Measurements from ENCODE around the gene PIM1. TPM values are rescaled to one million over a fixed set of nuclear protein-coding genes. Genes with fewer than 3 reads are reported as not detected.

The PIM1 gene
- total RNA-seq, 1 donor from 2014 or later, result 50.9 TPM

DNA sequence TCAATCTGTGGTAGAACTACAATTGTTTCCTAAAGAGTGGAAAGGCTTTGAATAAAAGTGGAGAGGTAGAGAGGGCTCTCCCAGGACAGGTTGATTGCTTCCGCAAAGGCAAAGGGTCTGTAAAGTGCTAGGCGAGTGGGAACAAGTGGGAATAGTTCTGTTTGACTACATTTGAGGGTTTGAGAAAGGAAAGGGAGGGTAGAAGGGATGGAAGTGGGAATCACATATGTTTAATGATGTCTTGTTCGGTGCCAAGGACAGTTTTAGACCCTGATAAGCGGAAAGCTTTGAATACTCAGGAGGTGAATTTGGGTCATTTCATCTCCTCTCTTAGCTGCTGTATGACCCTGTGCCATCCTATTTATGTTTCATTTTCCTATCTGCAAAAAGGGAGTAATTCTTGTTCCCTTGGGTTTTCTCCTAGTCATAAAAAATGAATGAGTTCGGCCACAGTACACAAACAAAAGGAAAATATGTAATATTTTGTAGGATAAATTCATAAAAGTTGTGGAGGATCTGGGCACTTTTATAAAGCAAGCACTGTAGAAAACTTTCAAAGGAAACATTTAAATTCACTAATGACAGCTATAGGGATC lies 1.7 kb upstream of the PIM1 start:
- intact Hi-C loops (cut with DNase I), result no loop called here
- DNase-seq (ENCODE audit: low spot score), result peak; percentile 3
- no peak for ATAC-seq

DNA sequence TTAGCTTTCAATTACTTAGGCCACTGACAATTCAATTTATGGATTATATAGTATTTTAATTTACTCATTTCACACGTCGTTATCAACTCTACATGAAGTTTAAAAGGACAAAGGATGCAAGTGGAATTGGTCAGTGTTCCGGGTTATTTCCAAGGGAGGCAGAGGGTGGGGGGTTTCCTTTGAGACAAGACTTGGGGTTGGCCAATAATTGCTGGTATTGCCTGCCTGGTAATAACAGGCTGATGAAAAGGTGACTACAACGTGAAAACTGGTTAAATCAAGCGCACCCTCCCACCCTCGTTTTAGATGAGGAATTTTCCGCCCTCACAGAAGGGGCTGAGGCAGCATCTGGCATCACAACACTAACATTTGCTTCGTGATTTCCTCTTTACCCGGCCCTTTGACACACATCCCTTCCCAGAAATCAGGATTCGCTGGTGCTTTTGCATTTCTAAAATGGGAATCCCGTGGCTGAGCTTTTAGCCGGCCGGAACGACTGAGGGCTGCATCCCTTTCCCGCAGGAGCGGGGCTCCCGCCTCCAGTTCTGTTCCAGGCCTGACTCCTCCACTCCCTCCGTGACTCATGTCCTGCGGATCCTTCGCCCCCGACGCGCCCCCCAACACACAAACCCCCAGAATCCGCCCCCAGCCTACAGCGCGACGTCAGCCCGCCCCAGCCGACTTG lies 999 bp upstream of the PIM1 start:
- ATAC-seq (peak; percentile 59), DNase-seq (ENCODE audit: low spot score) (no peak)
- intact Hi-C loops (cut with DNase I), result no loop called here

DNA sequence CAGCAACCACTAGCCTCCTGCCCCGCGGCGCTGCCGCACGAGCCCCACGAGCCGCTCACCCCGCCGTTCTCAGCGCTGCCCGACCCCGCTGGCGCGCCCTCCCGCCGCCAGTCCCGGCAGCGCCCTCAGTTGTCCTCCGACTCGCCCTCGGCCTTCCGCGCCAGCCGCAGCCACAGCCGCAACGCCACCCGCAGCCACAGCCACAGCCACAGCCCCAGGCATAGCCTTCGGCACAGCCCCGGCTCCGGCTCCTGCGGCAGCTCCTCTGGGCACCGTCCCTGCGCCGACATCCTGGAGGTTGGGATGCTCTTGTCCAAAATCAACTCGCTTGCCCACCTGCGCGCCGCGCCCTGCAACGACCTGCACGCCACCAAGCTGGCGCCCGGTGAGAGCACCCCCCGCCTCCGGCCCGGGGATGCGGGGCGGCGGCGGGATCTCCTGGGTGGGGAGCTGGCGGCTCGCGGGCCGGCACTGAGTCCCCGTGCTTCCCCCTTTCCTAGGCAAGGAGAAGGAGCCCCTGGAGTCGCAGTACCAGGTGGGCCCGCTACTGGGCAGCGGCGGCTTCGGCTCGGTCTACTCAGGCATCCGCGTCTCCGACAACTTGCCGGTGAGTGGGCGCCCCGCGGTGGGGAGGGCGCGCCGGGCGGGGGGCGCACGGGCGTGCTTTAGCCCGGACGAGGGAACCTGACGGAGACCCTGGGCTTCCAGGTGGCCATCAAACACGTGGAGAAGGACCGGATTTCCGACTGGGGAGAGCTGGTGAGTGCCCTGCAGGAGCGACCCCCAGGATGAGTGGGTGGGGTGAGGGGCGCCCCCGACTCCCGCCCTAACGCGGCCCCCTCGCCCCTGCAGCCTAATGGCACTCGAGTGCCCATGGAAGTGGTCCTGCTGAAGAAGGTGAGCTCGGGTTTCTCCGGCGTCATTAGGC lies 585 bp downstream of the PIM1 start:
- intact Hi-C loops (cut with DNase I), result loop anchor here (5.0 kb wide), 1 partner anchor 118 kb away; no protein-coding TSS in a partner anchor
- ATAC-seq (no peak), DNase-seq (ENCODE audit: low spot score) (peak; percentile 71)

DNA sequence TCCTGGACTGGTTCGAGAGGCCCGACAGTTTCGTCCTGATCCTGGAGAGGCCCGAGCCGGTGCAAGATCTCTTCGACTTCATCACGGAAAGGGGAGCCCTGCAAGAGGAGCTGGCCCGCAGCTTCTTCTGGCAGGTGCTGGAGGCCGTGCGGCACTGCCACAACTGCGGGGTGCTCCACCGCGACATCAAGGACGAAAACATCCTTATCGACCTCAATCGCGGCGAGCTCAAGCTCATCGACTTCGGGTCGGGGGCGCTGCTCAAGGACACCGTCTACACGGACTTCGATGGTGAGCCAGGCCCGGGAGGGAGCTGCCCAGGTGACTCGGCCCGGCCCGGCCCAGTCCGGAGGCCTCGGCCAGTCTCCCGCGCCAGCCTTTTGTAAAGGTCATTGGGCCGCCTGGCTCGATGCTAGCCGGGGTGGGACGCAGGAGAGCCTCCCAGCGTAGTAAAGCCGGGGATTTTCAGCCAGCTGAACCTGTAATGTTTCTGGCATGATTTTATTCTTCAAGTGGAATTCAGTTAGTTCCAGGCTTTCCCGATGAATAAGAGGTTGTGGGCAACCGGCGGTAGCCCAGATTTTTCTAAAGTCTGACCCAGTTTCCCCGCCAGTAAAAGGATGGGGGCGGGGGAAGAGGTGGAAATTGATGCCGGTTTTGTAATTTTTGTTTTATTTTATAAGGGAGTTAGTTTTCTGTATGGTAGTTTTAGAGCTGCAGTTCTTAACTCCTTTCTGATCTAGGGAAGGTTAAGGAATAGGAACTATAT lies 1.4 kb downstream of the PIM1 start:
- intact Hi-C loops (cut with DNase I), result loop anchor here (5.0 kb wide), 1 partner anchor 119 kb away; no protein-coding TSS in a partner anchor
- peak; percentile 44 for ATAC-seq
- peak; percentile 78 for DNase-seq (ENCODE audit: low spot score)

DNA sequence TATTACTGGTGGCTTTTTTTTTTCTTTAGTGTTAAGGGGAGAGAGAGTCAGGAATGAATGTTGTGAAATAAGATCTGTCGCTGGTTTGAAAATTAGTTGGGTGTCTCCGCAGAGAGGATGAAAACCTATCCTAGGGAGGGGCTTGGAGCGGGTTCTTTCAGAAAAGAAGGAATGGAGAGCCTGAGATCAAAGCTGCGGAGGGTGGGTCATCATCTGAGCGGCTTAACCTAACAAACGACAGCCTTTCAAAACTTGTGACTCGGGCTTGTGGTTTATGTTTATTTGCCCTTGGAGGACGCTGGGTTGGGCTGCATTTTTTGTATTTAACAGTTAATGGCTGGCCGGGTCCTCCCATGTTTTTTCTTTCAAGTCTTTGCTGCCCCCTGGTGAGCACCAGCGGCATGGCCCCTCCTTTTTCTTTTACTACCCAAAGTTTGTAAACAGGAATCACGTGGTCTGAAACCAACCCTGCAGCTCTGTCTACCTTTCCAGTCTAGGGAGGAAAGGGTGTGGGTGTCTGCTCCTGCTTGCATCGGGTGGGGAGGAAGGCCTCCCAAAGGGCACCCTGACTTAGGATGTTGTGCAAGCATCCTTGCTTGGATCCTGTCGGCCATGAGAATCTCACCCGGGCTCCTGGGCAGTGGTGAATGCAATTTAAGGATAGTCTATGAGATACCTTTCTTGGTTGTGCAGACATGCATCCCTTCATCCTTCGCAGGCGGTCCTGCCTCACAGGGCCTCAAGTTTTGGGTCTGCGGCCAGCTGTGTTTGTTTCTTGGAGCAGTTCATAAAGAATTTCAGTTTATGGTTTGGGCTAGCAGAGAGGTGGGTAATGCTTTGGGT lies 2.2 kb downstream of the PIM1 start:
- intact Hi-C loops (cut with DNase I), result loop anchor here (5.0 kb wide), 1 partner anchor 120 kb away; no protein-coding TSS in a partner anchor
- peak; percentile 91 for DNase-seq (ENCODE audit: low spot score)
- ATAC-seq, result peak; percentile 43

DNA sequence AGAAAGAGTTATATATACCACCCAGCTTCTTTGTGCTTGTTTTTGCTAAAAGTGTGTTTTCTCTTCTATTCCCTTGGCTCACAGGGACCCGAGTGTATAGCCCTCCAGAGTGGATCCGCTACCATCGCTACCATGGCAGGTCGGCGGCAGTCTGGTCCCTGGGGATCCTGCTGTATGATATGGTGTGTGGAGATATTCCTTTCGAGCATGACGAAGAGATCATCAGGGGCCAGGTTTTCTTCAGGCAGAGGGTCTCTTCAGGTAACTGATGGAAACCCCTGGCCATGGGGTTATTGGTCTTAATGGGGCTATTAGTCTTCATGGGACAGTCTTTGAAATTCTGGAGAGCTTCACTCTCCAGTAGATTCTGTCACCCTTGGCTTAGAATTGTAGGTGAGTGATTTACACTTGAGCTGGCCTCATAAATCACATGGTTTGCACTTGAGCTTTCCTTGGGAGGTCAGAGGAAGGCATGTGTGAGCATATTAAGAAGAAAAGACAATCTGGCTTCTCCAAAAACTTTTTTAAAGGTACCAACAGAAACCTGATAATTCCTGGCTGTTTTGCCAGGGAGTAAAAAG lies 3.0 kb downstream of the PIM1 start:
- intact Hi-C loops (cut with DNase I), result loop anchor here (5.0 kb wide), 1 partner anchor 121 kb away; no protein-coding TSS in a partner anchor
- ATAC-seq (no peak), DNase-seq (ENCODE audit: low spot score) (no peak)

DNA sequence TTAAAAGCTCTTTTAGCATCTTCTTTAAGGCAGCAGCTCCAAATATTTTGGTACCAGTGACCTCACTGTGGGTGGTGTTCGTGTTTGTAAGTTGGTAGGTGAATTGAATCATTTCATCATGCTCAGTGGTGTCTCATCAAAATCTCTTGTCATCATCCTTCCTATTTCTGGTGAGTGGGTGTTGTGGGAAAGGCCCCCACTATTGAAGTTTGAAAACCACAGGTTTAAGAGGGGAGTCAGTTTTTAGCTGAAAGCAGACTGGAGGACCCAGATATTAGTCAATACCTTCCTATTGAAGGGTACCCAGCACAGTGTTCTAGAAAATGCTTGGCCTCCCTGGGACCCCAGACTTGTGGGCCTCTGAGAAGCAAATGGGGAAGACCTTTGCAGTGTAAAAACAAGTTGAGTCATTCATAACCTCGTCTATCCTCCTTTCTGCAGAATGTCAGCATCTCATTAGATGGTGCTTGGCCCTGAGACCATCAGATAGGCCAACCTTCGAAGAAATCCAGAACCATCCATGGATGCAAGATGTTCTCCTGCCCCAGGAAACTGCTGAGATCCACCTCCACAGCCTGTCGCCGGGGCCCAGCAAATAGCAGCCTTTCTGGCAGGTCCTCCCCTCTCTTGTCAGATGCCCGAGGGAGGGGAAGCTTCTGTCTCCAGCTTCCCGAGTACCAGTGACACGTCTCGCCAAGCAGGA lies 3.7 kb downstream of the PIM1 start:
- DNase-seq (ENCODE audit: low spot score) (no peak), ATAC-seq (no peak)
- intact Hi-C loops (cut with DNase I), result loop anchor here (5.0 kb wide), 1 partner anchor 121 kb away; no protein-coding TSS in a partner anchor

DNA sequence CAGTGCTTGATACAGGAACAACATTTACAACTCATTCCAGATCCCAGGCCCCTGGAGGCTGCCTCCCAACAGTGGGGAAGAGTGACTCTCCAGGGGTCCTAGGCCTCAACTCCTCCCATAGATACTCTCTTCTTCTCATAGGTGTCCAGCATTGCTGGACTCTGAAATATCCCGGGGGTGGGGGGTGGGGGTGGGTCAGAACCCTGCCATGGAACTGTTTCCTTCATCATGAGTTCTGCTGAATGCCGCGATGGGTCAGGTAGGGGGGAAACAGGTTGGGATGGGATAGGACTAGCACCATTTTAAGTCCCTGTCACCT lies 4.2 kb downstream of the PIM1 start:
- ATAC-seq (no peak), DNase-seq (ENCODE audit: low spot score) (no peak)
- intact Hi-C loops (cut with DNase I), result loop anchor here (5.0 kb wide), 1 partner anchor 122 kb away; no protein-coding TSS in a partner anchor

DNA sequence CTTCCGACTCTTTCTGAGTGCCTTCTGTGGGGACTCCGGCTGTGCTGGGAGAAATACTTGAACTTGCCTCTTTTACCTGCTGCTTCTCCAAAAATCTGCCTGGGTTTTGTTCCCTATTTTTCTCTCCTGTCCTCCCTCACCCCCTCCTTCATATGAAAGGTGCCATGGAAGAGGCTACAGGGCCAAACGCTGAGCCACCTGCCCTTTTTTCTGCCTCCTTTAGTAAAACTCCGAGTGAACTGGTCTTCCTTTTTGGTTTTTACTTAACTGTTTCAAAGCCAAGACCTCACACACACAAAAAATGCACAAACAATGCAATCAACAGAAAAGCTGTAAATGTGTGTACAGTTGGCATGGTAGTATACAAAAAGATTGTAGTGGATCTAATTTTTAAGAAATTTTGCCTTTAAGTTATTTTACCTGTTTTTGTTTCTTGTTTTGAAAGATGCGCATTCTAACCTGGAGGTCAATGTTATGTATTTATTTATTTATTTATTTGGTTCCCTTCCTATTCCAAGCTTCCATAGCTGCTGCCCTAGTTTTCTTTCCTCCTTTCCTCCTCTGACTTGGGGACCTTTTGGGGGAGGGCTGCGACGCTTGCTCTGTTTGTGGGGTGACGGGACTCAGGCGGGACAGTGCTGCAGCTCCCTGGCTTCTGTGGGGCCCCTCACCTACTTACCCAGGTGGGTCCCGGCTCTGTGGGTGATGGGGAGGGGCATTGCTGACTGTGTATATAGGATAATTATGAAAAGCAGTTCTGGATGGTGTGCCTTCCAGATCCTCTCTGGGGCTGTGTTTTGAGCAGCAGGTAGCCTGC lies 4.8 kb downstream of the PIM1 start:
- ATAC-seq (no peak), DNase-seq (ENCODE audit: low spot score) (no peak)
- intact Hi-C loops (cut with DNase I), result loop anchor here (5.0 kb wide), 1 partner anchor 122 kb away; no protein-coding TSS in a partner anchor

DNA sequence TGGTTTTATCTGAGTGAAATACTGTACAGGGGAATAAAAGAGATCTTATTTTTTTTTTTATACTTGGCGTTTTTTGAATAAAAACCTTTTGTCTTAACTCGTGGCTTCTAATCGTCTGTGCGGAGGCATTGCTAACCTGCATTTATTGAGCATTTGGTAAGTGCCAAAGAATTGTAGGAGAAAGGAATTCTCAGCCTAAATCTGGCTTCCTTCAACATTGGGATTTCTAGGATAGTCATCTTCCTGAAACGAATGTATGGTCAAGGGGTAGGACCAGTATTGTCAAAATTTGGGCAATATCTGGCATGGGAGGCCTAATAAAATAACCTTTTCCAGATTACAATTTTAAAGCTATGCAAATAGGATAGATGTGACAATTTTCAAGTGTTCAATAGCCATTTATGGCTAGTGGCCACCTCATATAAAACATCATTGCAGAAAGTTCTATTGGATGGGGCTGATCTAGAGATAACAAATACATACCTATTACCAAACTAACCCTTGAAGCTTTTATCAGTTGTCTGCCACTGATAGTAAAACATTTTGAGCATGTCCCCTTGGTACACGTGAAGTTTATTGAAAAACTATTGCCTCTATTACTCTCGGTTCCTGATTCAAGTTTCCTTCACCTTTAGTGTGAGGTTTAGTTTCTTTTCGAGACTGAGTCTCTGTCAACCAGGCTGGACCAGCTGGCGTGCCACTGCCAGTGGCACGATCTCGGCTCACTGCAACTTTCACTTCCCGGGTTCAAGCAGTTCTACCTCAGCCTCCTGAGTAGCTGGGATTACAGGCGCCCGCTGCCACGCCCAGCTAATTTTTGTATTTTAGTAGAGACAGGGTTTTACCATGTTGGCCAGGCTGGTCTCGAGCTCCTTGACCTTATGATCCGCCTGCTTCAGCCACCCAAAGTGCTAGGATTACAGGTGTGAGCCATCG lies 5.6 kb downstream of the PIM1 start:
- DNase-seq (ENCODE audit: low spot score), result no peak
- intact Hi-C loops (cut with DNase I), result no loop called here
- ATAC-seq, result no peak

DNA sequence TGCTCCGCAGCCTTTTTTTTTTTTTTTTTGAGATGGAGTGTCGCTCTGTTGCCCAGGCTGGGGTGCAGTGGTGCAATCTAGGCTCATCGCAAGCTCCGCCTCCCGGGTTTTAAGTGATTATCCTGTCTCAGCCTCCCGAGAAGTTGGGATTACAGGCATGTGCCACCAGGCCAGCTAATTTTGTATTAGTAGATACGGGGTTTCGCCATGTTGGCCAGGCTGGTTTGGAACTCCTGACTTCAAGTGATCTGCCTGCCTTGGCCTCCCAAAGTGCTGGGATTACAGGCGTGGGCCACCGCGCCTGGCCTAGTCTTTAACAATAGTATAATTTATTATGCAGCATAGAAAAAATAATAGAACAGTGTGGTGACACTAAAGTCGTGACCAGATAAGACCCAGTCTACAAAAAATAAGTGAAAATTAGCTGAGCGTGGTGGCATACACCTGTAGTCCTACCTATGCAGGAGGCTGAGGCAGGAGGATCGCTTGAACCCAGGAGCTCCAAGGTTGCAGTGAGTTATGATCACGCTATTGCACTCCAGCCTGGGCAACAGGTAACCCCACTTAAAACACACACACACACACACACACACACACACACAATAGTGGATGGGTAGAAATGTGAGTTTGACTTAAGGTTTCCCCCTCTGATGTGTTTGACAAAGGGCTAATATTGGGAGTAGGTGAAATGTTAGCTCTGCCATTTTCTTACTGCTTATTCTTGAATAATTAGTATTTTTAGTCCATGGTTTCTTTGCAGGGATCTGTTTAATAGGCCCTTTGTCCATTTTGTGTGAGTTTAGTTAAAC lies 6.5 kb downstream of the PIM1 start:
- DNase-seq (ENCODE audit: low spot score) (no peak), ATAC-seq (no peak)
- intact Hi-C loops (cut with DNase I), result no loop called here

DNA sequence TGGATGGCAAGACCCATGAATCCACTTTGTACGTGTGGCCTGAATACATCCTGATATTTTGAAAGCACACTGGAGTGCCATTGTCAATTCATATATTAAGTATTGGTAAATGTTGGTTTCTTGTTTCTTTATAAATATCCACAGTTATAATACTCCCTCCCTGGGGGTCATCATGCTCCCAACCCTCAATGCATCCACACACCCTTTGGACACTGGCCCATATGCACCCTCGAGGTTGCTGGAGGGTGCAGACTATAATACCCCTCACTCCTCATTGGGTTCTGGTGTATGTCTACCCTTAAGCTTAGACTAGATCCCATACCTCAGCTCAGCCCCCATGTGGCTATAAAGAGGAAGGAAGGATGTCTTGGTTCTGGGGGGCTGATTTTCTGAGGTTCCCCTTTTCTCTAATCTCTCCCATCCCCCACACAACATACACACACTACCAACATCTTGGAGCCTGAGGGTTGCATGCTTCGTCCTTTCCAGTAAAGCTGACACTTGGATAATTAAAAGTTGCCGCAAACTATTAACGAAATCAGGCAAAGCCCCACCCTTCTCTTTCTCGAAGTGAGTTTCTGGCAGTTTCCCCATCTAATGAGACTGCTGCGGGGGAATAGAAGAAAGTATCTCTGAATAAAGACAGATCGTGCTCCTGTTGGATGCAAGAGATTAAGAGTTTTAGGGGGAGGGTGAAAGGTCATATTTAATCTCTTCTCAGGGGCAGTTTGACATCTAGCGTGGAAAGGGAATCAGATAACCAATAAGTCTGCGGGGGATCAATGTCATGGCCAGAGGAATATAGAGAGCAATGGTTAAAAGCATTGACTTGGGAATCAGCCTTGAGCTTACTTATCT lies 7.4 kb downstream of the PIM1 start:
- intact Hi-C loops (cut with DNase I), result no loop called here

DNA sequence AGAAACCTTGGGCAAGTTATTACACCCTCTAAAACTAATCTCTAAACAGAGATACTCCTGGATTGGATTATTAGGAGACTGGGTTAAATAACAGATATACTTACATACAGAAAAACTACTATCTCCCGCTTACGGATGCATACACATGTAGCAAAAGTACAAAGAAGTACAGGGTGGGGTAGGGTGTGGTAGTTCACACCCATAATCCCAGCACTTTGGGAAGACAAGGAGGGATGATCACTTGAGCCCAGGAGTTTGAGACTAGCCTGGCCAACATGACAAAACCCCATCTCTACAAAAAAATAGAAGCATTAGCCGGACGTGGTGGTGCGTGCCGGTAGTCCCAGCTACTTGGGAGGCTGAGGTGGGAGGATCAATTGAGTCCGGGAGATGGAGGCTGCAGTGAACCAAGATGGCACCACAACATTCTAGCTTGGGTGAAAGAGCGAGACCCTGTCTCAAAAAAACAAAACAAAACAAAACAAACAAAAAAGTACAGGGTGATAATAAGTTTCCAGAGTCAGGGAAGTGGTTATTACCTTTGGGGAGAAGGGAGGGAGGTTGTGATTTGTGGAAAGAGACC lies 8.1 kb downstream of the PIM1 start:
- intact Hi-C loops (cut with DNase I), result no loop called here
- ATAC-seq, result no peak

More for the DNA sequence above, 7.4 kb downstream of the PIM1 start:
- DNase-seq (ENCODE audit: low spot score) (no peak), ATAC-seq (no peak)

More for the DNA sequence above, 8.1 kb downstream of the PIM1 start:
- no peak for DNase-seq (ENCODE audit: low spot score)

Measured in sciatic nerve (tissue), 2 donors.